Head of caudate nucleus (tissue), 42 donors: ENCODE results near the gene VAT1L.

Experiments
- DNase-seq, 42 donors: peaks; one replicate each; pipeline versions ENCODE4 v3.0.0 to v3.0.0-alpha.2; 2020 to 2021; ENCODE audit warnings: mixed read lengths in 7 of 42
- intact Hi-C: fragments of 100-400 bp; cut with DNase I; formaldehyde crosslinking; loops from one replicate; pipeline ENCODE4 v1.15.0; 2022

Gene VAT1L

DNA sequence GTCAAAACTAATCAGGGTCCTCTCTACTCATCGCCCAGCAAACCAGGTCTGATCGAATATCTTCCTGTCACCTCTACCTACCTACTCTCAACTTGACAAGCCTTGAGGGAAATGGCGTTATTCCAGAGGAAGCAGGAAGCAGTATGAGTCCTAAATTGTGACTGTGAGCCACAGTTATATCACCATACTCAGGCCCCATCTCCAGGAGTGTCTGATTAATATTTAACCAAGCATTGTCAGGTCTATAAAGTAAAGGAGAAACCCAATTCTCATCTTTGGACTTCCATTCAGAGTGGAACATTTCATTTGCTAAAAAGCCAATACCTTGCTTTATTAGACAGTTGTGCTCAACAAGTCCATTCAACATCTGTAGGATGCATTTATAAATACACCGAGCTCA is 216.2 kb downstream of the VAT1L start:
- intact Hi-C loops: no loop called here
- no peak for DNase-seq

DNA sequence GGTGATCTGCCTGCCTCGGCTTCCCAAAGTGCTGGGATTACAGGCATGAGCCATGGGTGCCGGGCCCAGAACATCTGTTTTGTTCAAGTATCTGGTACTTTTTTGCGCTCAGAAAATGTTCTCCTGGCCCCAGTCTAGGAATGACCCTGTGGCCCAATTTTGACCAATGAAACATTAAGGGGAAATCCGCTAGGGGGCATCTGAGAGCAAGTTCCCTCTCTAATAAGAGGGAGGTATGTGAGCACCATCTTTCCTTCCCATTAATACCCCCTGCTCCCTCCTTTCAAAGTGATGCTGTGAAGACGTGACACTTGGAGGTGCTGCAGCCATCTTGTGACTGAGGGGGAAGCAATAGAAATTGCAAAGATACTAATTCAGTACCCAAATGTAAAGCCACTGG is 217.5 kb downstream of the VAT1L start:
- no peak for DNase-seq
- intact Hi-C loops: no loop called here

DNA sequence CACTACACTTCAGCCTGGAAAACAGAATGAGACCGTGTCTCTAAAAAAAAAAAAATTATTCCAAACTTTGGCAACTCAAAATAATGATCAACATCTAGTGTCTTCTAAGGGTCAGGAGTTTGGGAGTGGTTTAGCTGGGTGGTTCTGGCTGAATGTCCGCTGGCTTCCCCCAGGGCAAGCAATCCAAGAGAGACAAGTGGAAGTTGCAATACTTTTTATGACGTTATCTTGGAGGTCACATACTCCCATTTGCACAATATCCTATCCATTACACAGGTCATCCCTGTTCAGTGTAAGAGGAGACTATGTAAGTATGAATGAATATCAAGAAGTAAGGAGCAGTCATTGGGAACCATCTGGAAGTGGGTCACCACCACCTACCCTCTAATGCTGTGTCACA is 218.8 kb downstream of the VAT1L start:
- intact Hi-C loops: no loop called here
- DNase-seq: no peak

DNA sequence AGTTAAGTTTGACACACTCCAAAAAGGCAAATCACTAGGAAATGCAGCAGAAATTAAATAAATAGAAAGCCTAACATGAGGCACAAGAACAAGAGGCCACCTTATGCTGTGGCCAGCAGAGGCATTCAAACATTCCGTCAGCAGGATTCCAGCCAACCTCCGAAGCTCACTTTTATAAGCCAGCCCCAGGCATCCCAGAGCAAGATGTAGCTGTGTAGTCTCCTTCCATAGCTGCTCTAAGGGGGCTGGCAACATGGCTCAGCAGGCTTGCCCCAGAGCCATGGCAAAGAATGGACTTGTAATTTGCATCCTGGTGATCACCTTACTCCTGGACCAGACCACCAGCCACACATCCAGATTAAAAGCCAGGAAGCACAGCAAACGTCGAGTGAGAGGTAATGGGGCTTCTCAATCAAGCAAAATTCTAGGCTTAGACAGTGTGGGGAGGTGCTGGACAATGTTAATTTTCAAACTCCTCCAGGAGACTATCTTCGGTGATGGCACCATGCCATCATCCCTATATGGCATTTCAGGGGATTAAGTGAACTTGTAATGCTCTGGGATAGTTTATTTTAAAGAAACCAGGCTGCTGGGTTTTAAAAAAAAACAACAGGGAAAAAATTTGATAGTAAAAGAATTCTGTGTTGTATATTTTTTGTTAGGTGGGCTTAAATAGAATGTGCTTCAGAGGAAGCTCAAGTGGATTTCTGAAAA is 234.1 kb downstream of the VAT1L start, which contains the start of gene CLEC3A:
Gene CLEC3A, plus strand, starts transcription at position 202 of the 714 bp plus-strand sequence. Its CDS starts 79 bp downstream, at position 281.
- intact Hi-C loops: no loop called here

DNA sequence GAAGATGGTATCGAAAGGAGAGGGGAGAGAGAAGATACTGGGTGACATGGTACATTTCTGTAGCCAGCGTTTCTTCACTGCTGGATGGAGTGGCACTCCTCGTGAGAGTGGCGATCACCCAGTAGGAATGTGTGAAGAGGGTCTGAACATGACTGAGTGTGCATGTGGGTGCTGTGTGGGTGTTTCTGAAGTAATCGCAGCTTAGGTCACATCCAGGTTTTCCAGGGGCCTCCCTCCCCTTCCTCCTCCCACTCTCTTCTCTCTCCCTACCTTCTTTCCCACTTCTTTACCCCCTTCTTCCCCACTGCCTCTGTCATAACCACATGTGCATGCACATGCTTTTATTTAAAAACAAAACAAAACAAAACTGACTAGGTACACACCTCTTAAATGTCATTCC is 235.8 kb downstream of the VAT1L start:
- DNase-seq: no peak
- intact Hi-C loops: no loop called here

More for the DNA sequence above, 234.1 kb downstream of the VAT1L start, which contains the start of gene CLEC3A:
- DNase-seq: no peak

DNA sequence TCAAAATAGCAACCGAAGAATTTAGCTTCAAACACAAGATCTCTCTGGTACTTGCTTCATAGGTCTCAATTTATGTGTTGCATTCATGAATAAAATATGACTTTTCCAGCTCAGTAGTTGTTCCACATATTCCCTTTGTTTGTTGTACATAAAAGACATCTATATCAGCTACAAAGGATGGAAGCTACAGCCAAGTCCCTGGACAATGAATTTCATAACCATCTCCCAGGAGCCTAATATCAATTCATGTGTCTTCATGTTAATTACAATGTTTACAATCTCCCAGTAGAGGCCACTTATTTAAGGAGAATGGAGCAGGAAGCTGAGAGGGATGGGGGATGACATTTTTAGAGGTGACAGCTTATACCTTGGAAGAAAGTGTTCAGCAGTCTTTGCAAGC is 237.3 kb downstream of the VAT1L start:
- DNase-seq: no peak
- intact Hi-C loops: no loop called here

DNA sequence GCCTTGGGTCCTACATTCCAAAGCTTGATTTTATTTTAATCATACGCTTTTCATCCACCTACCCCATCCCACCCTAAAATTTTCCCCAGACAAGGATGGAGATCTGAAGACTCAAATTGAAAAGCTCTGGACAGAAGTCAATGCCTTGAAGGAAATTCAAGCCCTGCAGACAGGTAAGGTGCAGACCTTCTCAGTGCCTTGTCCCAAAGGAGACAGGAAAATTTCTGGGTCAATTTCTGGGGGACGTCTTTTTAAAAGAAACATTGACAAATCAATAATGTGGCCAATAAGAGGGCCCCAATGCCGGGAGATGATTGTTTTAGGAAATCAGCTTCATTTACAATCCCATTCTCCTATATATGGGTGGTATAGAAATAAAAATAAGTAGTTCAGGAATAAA is 239.7 kb downstream of the VAT1L start:
- no peak for DNase-seq
- intact Hi-C loops: no loop called here
